Measurements from ENCODE around the gene ZNF385D. TPM values are rescaled to one million over a fixed set of nuclear protein-coding genes. Genes with fewer than 3 reads are reported as not detected.

The ZNF385D gene
- total and polyA plus RNA-seq, 11 donors = 1.3 to 19.8 (median 7.9) TPM

DNA sequence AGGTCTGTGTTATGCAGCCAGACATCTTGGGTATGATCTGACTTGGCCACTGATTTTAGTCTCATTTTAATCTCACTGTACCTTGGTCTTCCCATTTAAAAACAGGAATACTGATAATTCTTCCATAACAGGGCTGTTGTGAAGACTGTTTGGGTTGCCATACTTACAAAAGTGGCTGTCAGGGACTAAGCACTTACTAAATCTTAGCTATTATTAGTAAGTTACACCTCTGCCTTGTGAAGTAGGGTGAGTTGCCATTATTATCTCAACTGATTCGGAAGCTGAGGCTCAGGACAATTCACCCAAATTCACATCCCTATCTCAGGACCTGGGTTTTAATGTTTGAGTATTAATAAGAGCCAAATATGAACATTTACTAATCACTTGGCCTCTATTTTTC is 12.7 kb downstream of the ZNF385D start:
- TF ChIP-seq, protein P1, sequence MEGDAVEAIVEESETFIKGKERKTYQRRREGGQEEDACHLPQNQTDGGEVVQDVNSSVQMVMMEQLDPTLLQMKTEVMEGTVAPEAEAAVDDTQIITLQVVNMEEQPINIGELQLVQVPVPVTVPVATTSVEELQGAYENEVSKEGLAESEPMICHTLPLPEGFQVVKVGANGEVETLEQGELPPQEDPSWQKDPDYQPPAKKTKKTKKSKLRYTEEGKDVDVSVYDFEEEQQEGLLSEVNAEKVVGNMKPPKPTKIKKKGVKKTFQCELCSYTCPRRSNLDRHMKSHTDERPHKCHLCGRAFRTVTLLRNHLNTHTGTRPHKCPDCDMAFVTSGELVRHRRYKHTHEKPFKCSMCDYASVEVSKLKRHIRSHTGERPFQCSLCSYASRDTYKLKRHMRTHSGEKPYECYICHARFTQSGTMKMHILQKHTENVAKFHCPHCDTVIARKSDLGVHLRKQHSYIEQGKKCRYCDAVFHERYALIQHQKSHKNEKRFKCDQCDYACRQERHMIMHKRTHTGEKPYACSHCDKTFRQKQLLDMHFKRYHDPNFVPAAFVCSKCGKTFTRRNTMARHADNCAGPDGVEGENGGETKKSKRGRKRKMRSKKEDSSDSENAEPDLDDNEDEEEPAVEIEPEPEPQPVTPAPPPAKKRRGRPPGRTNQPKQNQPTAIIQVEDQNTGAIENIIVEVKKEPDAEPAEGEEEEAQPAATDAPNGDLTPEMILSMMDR (IDR thresholded peaks at IDR 0.05) = no peak
- no peak for TF ChIP-seq POLR2A (IDR thresholded peaks at IDR 0.05)
- ATAC-seq (no peak), DNase-seq (no peak)

DNA sequence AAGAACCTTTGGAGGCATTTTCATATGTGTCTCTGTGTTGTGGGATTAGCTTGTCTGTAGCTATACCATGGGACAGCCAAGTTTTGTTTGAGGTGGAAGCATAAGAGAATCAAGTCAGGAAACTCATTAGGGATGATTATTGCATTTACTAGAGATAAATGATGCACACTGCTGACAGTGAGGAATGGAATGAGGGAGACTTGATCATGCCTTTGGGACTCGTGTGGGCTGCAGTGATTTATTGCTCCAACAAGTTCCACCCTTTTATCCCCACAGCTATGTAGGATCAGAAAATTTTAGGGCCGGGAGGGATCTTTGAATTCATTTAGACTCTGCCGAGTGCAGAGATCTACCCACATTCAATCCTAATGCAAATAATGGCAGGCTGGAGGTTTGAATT is 16.3 kb downstream of the ZNF385D start:
- DNase-seq (no peak), ATAC-seq (no peak)
- 74 to 83% (median 75%) methylated on average over 3 of the region's 3 CpGs for WGBS, 4 donors
- intact Hi-C loops (cut with DNase I) = no loop called here
- Histone ChIP-seq H3K27ac (no peak overlapping the region), H3K9me3 (peaks cover 0 to 9% (median 0%) of the 10 kb centered on the region in 12 donors), H3K27me3 (no peaks in the 10 kb centered on the region), H3K36me3 (no peaks in the 10 kb centered on the region), H3K4me3 (no peak overlapping the region), H3K4me1 (peaks cover 0 to 12% (median 0%) of the 10 kb centered on the region in 12 donors)
- TF ChIP-seq POLR2A (IDR thresholded peaks at IDR 0.05) = no peak
- TF ChIP-seq, protein P1 (IDR thresholded peaks at IDR 0.05) = no peak

More for the DNA sequence above, 12.7 kb downstream of the ZNF385D start:
- peaks cover 0 to 1% (median 0%) of the 10 kb centered on the region in 12 donors for H3K9me3 ChIP-seq
- H3K4me3 ChIP-seq = no peak overlapping the region
- 54 to 70% (median 64%) methylated on average over 1 of the region's 1 CpG for WGBS, 4 donors
- H3K27ac ChIP-seq = no peak overlapping the region
- intact Hi-C loops (cut with DNase I) = no loop called here
- H3K36me3 ChIP-seq = no peaks in the 10 kb centered on the region
- peaks cover 0 to 12% (median 0%) of the 10 kb centered on the region in 12 donors for H3K4me1 ChIP-seq
- no peaks in the 10 kb centered on the region for H3K27me3 ChIP-seq

DNA sequence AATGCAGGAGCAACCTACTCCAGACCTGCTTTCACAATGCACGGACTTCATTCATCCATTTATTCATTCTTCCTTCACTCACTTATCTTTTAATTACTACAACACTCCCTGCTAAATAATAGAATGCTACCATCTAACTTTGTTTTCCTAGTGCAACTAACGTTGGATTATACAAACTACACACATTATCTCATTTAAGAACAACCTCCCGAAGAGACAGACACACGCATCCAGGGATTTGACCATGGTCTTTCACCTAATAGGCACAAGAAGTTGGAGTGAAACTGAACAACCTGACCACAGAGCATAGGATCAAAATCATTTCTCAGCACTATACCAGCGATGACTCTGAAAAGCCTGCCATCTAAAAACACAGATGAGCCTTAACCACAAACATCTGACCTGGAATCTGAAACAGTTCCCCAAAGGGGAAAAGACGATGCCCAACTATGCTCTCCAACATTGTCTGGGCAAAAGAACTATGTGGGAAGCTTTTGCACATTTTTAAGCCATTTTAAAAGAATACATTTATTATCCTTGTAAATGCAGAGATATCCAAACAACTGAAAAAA is 21.0 kb downstream of the ZNF385D start:
- TF ChIP-seq, protein P1 (IDR thresholded peaks at IDR 0.05) = no peak
- TF ChIP-seq POLR2A (IDR thresholded peaks at IDR 0.05) = no peak
- intact Hi-C loops (cut with DNase I) = no loop called here
- Histone ChIP-seq H3K27ac (no peak overlapping the region), H3K9me3 (peaks cover 0 to 34% (median 3%) of the 10 kb centered on the region in 12 donors), H3K27me3 (no peaks in the 10 kb centered on the region), H3K4me3 (no peak overlapping the region), H3K4me1 (peaks cover 0 to 3% (median 0%) of the 10 kb centered on the region in 12 donors), H3K36me3 (no peaks in the 10 kb centered on the region)
- DNase-seq = no peak
- 73 to 79% (median 75%) methylated on average over 6 of the region's 6 CpGs for WGBS, 4 donors
- ATAC-seq = no peak

DNA sequence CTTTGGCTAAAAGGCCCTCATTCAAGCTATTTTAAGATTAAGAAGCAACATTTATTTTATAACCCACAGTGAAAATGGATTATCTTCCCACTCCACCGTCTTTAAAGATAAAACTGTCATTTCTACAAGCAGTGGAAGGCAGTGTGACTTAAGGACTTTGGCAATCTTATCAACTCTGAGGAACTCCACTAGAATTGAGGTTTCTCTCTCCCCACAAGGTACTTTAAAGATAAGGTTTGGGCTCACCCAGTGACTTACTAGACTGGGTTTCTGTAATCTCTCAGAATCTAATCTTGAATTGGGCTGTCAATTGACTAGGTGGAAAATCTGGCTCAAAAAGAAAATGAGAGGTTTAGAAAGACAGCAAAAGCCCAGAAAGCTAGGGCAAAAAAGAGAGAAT is 21.7 kb downstream of the ZNF385D start:
- DNase-seq = no peak
- TF ChIP-seq, protein P1 (IDR thresholded peaks at IDR 0.05) = no peak
- TF ChIP-seq POLR2A (IDR thresholded peaks at IDR 0.05) = no peak
- WGBS, 4 donors = 17 to 26% (median 20%) methylated on average over 1 of the region's 1 CpG
- peaks cover 0 to 3% (median 0%) of the 10 kb centered on the region in 12 donors for H3K4me1 ChIP-seq
- no peak overlapping the region for H3K27ac ChIP-seq
- no peaks in the 10 kb centered on the region for H3K27me3 ChIP-seq
- no peak for ATAC-seq
- peaks cover 0 to 35% (median 3%) of the 10 kb centered on the region in 12 donors for H3K9me3 ChIP-seq
- no peak overlapping the region for H3K4me3 ChIP-seq
- intact Hi-C loops (cut with DNase I) = no loop called here
- H3K36me3 ChIP-seq = no peaks in the 10 kb centered on the region
